ENCODE measurements around the gene ATG2B. TPM values are rescaled to one million over a fixed set of nuclear protein-coding genes. Genes with fewer than 3 reads are reported as not detected.

ATG2B gene
- total and polyA plus RNA-seq, 10 donors: 2.9 to 38.2 (median 29.8) TPM

GRCh38 chr14:96376093-96376492 lies 13.0 kb upstream of the ATG2B start:
- H3K27ac ChIP-seq: peak overlapping the region in 1 of 8 donors; percentile 8
- H3K4me3 ChIP-seq: no peak overlapping the region
- no peaks in the 10 kb centered on the region for H3K4me1 ChIP-seq
- no peaks in the 10 kb centered on the region for H3K36me3 ChIP-seq
- no peak for TF ChIP-seq CTCF (IDR thresholded peaks at IDR 0.05 in 8 of 11, conservative IDR thresholded peaks at IDR 0.05 in 3 of 11)
- no peak for TF ChIP-seq POLR2AphosphoS5 (IDR thresholded peaks at IDR 0.05)
- intact Hi-C loops (cut with DNase I; ENCODE audit: low total_unique reads): no loop called here
- no peaks in the 10 kb centered on the region for H3K27me3 ChIP-seq (replicated peaks in 1 of 7)
- DNase-seq: no peak
- no peaks in the 10 kb centered on the region for H3K9me3 ChIP-seq
- WGBS, 5 donors: 75 to 86% (median 83%) methylated on average over 3 of the region's 3 CpGs

GRCh38 chr14:96373538-96373937 lies 10.4 kb upstream of the ATG2B start:
- no peaks in the 10 kb centered on the region for H3K36me3 ChIP-seq
- TF ChIP-seq POLR2A (IDR thresholded peaks at IDR 0.05) (no peak), CTCF (IDR thresholded peaks at IDR 0.05 in 8 of 11, conservative IDR thresholded peaks at IDR 0.05 in 3 of 11) (no peak), POLR2AphosphoS5 (IDR thresholded peaks at IDR 0.05) (no peak)
- DNase-seq: no peak
- intact Hi-C loops (cut with DNase I; ENCODE audit: low total_unique reads): no loop called here
- no peaks in the 10 kb centered on the region for H3K4me1 ChIP-seq
- H3K27me3 ChIP-seq (replicated peaks in 1 of 7): no peaks in the 10 kb centered on the region
- 92 to 95% (median 93%) methylated on average over 3 of the region's 3 CpGs for WGBS, 5 donors
- H3K27ac ChIP-seq: no peak overlapping the region
- no peak overlapping the region for H3K4me3 ChIP-seq
- H3K9me3 ChIP-seq: peaks cover 0 to 4% (median 0%) of the 10 kb centered on the region in 8 donors

GRCh38 chr14:96370528-96370927 lies 7.4 kb upstream of the ATG2B start:
- 94 to 98% (median 96%) methylated on average over 5 of the region's 5 CpGs for WGBS, 5 donors
- H3K9me3 ChIP-seq: peaks cover 0 to 4% (median 0%) of the 10 kb centered on the region in 8 donors
- H3K4me3 ChIP-seq: no peak overlapping the region
- H3K27ac ChIP-seq: no peak overlapping the region
- H3K27me3 ChIP-seq (replicated peaks in 1 of 7): no peaks in the 10 kb centered on the region
- peaks cover 0 to 9% (median 2%) of the 10 kb centered on the region in 6 donors for H3K4me1 ChIP-seq
- no peak for DNase-seq
- TF ChIP-seq POLR2AphosphoS5 (IDR thresholded peaks at IDR 0.05) (no peak), POLR2A (IDR thresholded peaks at IDR 0.05) (no peak), CTCF (IDR thresholded peaks at IDR 0.05 in 8 of 11, conservative IDR thresholded peaks at IDR 0.05 in 3 of 11) (no peak)
- H3K36me3 ChIP-seq: no peaks in the 10 kb centered on the region
- intact Hi-C loops (cut with DNase I; ENCODE audit: low total_unique reads): no loop called here

GRCh38 chr14:96368534-96368933 lies 5.4 kb upstream of the ATG2B start:
- no peak overlapping the region for H3K27ac ChIP-seq
- no peaks in the 10 kb centered on the region for H3K36me3 ChIP-seq
- intact Hi-C loops (cut with DNase I; ENCODE audit: low total_unique reads): no loop called here
- no peak for DNase-seq
- no peaks in the 10 kb centered on the region for H3K27me3 ChIP-seq (replicated peaks in 1 of 7)
- peaks cover 0 to 4% (median 0%) of the 10 kb centered on the region in 8 donors for H3K9me3 ChIP-seq
- 96 to 100% (median 97%) methylated on average over 1 of the region's 1 CpG for WGBS, 5 donors
- H3K4me1 ChIP-seq: peaks cover 0 to 29% (median 19%) of the 10 kb centered on the region in 6 donors
- no peak for TF ChIP-seq POLR2A (IDR thresholded peaks at IDR 0.05)
- H3K4me3 ChIP-seq: no peak overlapping the region

GRCh38 chr14:96364962-96365361 lies 1.8 kb upstream of the ATG2B start:
- intact Hi-C loops (cut with DNase I; ENCODE audit: low total_unique reads): no loop called here
- no peak for TF ChIP-seq POLR2AphosphoS5 (IDR thresholded peaks at IDR 0.05)
- TF ChIP-seq POLR2A (IDR thresholded peaks at IDR 0.05): no peak
- TF ChIP-seq CTCF (IDR thresholded peaks at IDR 0.05 in 8 of 11, conservative IDR thresholded peaks at IDR 0.05 in 3 of 11): no peak
- DNase-seq: no peak
- H3K36me3 ChIP-seq: no peaks in the 10 kb centered on the region
- 68 to 89% (median 76%) methylated on average over 1 of the region's 1 CpG for WGBS, 5 donors
- no peak overlapping the region for H3K27ac ChIP-seq
- H3K9me3 ChIP-seq: peaks cover 0 to 4% (median 0%) of the 10 kb centered on the region in 8 donors
- H3K27me3 ChIP-seq (replicated peaks in 1 of 7): no peaks in the 10 kb centered on the region
- peak overlapping the region in 2 of 8 donors; percentile 99 for H3K4me3 ChIP-seq
- peaks cover 15 to 56% (median 41%) of the 10 kb centered on the region in 6 donors for H3K4me1 ChIP-seq

Data from spleen (tissue), 11 donors.